Uterus (tissue), 2 donors: ENCODE measurements around the gene CDH22.

Experiments used
- POLR2A ChIP-seq, 2 donors: fragments of 450-650 bp; IDR thresholded peaks; one replicate each; pipeline ENCODE4 v1.6.1; 2016; ENCODE audit warnings: antibody characterized with exemption in 2 of 2, mild to moderate bottlenecking in 1 of 2, moderate library complexity in 1 of 2
- TF ChIP-seq, protein P1 (sequence below), 4 experiments: fragments of 200-600 bp in 2 of 4; fragments of 450-650 bp in 2 of 4; sonication (generic) in 2 of 4; IDR thresholded peaks; one replicate each; pipeline ENCODE4 v1.5.1; 2016 to 2019; ENCODE audit warnings: antibody characterized with exemption in 4 of 4, mild to moderate bottlenecking in 2 of 4, moderate library complexity in 1 of 4

DNA sequence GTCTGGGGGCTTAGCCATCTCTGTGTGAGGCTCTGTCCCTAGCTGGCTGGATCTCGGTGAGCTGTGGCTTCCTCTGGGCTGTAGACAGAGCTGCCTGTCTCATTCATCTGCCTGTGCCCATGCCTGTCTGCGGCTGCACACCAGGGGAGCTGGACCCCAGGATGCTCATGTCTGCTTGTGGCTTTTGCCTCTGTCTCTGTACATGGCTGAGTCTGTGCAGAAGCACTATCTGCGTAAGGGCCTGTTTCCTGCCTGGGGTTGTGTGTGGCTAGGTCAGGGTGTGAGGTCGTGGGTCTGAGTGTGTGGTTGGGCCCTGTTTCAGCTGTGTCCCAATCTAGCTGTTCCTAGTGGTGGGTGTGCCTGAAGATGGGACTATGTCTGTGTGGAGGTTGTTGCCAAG is 68.2 kb downstream of the CDH22 start:
- TF ChIP-seq POLR2A (IDR thresholded peaks at IDR 0.05), result no peak
- TF ChIP-seq, protein P1, sequence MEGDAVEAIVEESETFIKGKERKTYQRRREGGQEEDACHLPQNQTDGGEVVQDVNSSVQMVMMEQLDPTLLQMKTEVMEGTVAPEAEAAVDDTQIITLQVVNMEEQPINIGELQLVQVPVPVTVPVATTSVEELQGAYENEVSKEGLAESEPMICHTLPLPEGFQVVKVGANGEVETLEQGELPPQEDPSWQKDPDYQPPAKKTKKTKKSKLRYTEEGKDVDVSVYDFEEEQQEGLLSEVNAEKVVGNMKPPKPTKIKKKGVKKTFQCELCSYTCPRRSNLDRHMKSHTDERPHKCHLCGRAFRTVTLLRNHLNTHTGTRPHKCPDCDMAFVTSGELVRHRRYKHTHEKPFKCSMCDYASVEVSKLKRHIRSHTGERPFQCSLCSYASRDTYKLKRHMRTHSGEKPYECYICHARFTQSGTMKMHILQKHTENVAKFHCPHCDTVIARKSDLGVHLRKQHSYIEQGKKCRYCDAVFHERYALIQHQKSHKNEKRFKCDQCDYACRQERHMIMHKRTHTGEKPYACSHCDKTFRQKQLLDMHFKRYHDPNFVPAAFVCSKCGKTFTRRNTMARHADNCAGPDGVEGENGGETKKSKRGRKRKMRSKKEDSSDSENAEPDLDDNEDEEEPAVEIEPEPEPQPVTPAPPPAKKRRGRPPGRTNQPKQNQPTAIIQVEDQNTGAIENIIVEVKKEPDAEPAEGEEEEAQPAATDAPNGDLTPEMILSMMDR (IDR thresholded peaks at IDR 0.05), result no peak
